IPS-18a (cell line): ENCODE results near the gene RAC3.
A peak's percentile ranks its signal among the peaks of the same experiment; 100 is the strongest.

ENCODE experiments used
- H3K27ac ChIP-seq: one replicate; pipeline ENCODE4 v1.5.1; 2013; ENCODE audit warnings: low read length
- H3K27me3 ChIP-seq: one replicate; pipeline ENCODE4 v1.6.1; 2013; ENCODE audit warnings: mild to moderate bottlenecking, low read length; ENCODE audit not compliant: control insufficient read depth, insufficient read depth
- H3K36me3 ChIP-seq: one replicate; pipeline ENCODE4 v1.6.1; 2013; ENCODE audit warnings: low read depth, low read length; ENCODE audit not compliant: control insufficient read depth
- H3K4me1 ChIP-seq: one replicate; pipeline ENCODE4 v1.6.1; 2013; ENCODE audit warnings: low read depth, low read length; ENCODE audit not compliant: control insufficient read depth
- H3K4me3 ChIP-seq: one replicate; pipeline ENCODE4 v1.5.1; 2013; ENCODE audit warnings: low read length
- H3K9ac ChIP-seq: one replicate; pipeline ENCODE4 v1.6.1; 2013; ENCODE audit warnings: mild to moderate bottlenecking, low read length, moderate library complexity
- H3K9me3 ChIP-seq: one replicate; pipeline ENCODE4 v1.6.1; 2013; ENCODE audit warnings: low read depth, low read length; ENCODE audit not compliant: control insufficient read depth

Gene RAC3

DNA sequence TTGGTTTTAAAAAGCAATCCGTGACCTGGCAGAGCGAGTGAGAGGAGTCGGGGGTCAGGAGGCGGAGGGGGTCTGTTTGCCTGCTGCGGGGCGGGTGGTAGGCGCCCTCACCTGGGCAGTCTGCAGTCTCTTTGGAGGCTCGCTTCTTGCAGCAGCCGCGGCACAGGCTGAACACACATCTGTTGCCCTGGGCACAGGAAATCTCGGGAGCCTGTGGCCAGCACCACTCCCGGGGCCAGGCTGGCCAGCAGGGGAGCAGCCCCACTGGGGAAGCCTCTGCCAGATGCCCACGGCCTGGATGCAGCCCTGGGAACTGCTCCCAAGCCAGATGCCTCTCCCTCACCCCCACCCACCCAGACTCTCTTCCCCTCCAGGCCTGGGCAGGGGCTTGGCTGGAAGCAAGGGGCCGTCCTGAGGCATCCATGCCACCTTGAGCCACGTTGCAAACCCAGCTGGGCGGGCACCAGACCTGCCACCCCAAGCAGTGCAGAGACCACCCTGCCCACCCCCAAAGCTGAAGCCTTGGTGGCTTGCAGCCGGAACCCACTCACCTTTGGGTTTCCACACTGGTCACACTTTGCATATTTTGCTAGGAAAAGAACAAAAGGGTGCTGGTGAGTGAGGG is 26.9 kb downstream of the RAC3 start:
- Histone ChIP-seq H3K27ac (no peak overlapping the region), H3K4me1 (no peaks in the 10 kb centered on the region), H3K36me3 (peaks cover 65% of the 10 kb centered on the region), H3K4me3 (no peak overlapping the region), H3K9ac (no peak overlapping the region), H3K9me3 (no peaks in the 10 kb centered on the region), H3K27me3 (no peaks in the 10 kb centered on the region)

DNA sequence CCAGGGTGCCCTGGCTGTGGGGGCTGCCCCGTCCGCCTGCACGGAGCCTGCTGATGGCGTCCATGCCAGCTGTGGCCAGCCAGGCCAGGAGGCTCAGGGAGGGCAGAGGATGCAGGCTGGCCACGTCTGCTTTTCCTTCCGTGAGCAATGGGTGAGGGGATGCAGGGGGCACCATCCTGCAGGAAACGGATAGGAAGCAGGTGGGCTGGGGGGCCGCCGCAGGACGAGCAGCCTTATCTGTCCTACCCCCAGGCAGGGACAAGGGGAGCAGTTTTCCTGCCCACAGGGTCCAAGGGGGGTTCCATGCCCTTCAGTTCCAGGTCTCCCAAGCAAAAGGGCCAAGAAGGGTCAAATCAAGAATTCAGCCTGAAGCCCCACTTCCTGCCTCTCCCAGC is 27.4 kb downstream of the RAC3 start:
- no peak overlapping the region for H3K27ac ChIP-seq
- H3K4me1 ChIP-seq, result no peaks in the 10 kb centered on the region
- no peak overlapping the region for H3K9ac ChIP-seq
- no peaks in the 10 kb centered on the region for H3K9me3 ChIP-seq
- H3K36me3 ChIP-seq, result peaks cover 61% of the 10 kb centered on the region
- no peaks in the 10 kb centered on the region for H3K27me3 ChIP-seq
- H3K4me3 ChIP-seq, result no peak overlapping the region

DNA sequence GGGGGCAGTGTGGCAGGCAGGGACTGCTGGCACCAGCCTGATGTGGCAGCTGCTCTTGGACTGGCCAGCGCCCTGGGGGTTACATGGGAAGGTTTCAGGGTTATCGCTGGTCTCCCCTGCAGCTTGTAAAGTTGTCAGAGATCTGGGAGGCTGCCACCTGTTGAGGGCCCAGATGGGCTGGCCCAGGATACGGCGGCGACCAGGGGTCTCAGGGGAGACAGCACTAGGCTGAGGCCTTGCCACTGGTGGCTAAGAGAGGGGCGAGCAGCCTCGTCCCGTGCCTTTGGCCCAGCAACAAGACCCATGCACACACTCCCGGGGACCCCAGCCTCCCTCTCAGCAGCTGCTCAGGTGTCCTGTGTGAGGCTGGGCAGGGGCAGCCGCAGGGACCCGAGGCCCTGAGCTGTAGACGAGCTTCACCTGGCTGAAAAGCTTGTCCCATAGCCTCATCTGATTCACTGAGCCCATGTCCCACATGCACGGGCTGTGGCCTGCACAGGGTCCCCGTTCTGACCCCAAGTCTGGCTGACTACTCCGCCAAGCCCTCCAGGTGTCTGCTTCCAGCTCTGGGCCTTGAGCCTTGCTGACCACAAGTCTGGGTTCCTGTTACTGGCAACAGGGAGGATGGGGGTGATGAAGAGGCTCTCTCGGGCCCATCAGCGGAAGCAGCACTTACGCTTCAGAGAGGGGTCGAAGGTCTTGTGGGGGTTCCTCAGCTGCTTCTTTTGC is 28.0 kb downstream of the RAC3 start:
- no peaks in the 10 kb centered on the region for H3K27me3 ChIP-seq
- no peak overlapping the region for H3K4me3 ChIP-seq
- H3K9ac ChIP-seq, result no peak overlapping the region
- no peak overlapping the region for H3K27ac ChIP-seq
- no peaks in the 10 kb centered on the region for H3K4me1 ChIP-seq
- no peaks in the 10 kb centered on the region for H3K9me3 ChIP-seq
- peaks cover 61% of the 10 kb centered on the region for H3K36me3 ChIP-seq

DNA sequence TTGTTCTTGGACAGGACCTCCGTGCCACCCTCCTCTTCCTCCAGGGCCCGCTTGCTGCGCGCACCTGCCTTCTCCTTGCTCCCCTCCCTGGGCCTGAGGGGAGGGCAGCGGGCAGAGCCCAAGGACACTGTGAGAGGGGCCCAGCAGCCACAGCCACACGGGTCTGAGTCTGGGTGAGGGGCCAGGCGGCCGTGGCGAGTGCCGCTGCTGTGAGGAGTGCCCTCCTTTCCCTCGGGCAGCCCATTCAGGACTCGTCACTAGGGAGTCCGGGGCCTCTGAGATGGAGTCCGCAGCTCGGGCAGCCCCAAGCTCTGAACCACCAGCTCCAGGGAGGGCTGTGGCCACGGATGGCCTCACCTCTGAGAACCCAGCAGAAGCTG is 28.5 kb downstream of the RAC3 start:
- peaks cover 55% of the 10 kb centered on the region for H3K36me3 ChIP-seq
- H3K4me3 ChIP-seq, result no peak overlapping the region
- no peak overlapping the region for H3K9ac ChIP-seq

DNA sequence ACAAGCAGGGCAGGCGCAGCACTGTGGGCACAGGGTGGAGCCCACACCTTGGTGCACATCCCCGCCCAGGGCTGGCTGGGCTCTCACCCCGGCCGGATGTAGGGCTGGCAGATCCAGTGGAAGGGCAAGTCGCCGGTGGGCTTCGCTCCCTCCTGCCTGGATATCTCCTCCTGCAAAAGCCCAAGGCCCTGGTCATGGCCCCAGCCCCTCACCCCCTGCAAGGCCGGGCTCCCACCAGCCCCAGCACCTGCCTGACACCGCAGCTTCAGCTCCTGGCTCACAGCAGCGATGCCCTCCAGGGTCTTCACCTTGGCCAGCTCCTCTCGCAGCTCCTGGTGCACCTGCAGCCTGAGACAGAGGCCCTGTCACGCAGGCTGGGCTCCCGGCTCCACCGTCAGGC is 29.1 kb downstream of the RAC3 start:
- Histone ChIP-seq H3K36me3 (peaks cover 52% of the 10 kb centered on the region), H3K9ac (no peak overlapping the region), H3K4me1 (no peaks in the 10 kb centered on the region), H3K27me3 (no peaks in the 10 kb centered on the region), H3K9me3 (no peaks in the 10 kb centered on the region), H3K4me3 (no peak overlapping the region), H3K27ac (no peak overlapping the region)

More for the DNA sequence above, 28.5 kb downstream of the RAC3 start:
- no peak overlapping the region for H3K27ac ChIP-seq
- H3K9me3 ChIP-seq, result no peaks in the 10 kb centered on the region
- no peaks in the 10 kb centered on the region for H3K4me1 ChIP-seq
- no peaks in the 10 kb centered on the region for H3K27me3 ChIP-seq

DNA sequence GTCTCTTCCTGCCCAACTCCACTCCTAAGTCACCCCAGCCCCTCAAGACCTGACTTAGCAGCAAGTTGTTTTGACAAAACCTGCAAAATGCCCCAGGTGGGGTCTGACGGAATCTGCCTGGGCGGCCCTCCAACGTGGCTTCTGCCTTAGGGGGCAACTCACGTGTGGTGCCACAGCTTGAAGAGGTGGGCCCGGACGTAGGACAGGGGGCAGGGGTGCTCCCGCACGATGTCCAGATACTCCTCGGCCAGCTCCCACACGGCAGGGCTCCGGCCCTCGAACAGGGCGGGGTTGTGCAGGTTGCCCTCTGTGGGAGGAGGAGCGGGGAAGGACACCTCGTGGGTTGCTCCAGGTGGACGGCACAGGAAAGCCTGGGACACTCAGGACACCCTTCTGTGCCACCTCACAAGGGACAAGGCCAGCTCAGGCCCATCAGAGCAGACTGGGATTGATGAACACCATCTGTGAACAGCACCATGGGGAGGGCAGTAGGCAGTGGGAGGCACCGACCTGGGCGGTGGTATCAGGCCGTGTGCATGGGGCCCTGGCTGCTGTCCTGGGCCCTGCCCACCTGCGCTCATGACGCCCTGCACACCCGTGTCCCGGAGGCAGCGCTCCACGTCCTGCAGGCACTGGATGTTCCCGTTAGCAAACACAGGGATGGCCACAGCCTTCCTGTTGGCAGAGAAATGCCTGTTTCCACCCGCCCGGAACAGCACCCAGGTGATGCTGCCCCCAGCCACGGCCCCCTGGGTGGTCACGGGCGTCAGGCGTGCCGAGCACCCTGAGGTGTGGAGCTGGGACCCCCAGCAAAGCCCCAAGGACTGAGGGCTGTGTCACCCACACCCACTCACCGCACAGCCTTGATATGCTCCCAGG is 29.8 kb downstream of the RAC3 start:
- Histone ChIP-seq H3K36me3 (peaks cover 45% of the 10 kb centered on the region), H3K9me3 (no peaks in the 10 kb centered on the region), H3K9ac (no peak overlapping the region), H3K4me1 (no peaks in the 10 kb centered on the region), H3K27me3 (no peaks in the 10 kb centered on the region), H3K27ac (no peak overlapping the region), H3K4me3 (no peak overlapping the region)

DNA sequence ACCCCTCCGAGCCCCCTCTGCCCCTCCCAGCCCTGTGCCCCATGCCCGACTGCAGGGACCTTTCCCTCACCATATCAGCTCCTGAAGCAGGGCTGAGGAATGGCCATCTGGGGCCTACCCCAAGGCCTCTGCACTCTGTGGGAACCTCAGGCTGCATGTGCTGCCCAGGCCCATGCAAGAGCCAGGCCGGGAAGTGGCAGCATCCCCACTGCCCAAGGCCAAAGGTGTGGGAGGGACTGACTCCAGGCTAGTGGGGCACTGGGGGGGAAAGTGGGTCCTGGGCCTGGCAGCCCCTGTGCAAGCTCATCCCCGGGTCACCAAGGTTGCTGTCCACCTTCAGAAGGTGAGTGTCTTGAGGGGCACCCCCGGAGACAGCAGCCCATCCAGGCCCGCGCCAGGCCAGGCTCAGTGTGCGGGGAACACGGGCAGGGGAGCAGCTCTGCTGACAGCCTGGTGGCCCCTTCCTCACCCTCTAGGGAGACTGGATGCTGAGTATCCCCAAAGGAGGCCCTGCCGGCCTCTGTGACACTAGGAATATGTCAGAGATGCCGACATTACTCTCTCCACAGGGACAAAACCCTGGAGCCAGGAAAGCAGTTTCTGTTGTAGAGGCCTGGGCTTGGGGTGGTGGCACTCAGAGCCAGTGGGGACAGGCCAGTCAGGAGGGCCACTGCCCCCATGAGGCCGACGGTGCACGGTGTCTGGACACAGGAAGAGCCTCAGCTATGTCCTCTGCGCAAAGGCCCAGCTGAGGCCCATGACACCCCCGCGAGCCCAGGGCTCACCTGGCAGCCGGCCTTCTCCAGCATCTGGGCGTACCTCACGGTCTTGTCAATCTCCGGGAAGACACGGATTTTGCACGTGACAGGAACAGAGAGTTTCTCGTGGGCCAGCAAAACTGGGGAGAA is 30.9 kb downstream of the RAC3 start:
- H3K9ac ChIP-seq, result no peak overlapping the region
- no peaks in the 10 kb centered on the region for H3K27me3 ChIP-seq
- H3K36me3 ChIP-seq, result peaks cover 35% of the 10 kb centered on the region
- H3K9me3 ChIP-seq, result no peaks in the 10 kb centered on the region
- H3K4me3 ChIP-seq, result no peak overlapping the region
- H3K27ac ChIP-seq, result no peak overlapping the region
- no peaks in the 10 kb centered on the region for H3K4me1 ChIP-seq

DNA sequence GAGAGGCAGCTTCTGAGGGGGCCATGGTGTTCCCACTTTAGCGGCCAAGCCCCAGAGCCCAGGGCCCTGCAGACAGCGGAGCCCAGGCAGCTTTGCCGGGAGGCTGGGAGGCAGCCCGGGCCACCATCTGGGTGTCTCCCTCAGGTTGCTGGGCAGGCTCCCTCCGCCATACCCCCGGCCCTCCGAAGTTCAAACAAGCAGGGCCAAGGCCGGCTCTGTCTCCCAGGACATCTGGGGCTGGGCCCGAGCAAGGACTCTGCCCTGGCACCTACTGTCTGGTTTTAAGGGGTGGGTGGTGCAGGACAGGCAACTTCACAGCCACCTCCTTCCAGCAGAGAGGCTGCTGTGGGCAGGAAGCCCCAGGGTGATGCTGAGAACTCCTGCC is 31.5 kb downstream of the RAC3 start:
- peaks cover 30% of the 10 kb centered on the region for H3K36me3 ChIP-seq

DNA sequence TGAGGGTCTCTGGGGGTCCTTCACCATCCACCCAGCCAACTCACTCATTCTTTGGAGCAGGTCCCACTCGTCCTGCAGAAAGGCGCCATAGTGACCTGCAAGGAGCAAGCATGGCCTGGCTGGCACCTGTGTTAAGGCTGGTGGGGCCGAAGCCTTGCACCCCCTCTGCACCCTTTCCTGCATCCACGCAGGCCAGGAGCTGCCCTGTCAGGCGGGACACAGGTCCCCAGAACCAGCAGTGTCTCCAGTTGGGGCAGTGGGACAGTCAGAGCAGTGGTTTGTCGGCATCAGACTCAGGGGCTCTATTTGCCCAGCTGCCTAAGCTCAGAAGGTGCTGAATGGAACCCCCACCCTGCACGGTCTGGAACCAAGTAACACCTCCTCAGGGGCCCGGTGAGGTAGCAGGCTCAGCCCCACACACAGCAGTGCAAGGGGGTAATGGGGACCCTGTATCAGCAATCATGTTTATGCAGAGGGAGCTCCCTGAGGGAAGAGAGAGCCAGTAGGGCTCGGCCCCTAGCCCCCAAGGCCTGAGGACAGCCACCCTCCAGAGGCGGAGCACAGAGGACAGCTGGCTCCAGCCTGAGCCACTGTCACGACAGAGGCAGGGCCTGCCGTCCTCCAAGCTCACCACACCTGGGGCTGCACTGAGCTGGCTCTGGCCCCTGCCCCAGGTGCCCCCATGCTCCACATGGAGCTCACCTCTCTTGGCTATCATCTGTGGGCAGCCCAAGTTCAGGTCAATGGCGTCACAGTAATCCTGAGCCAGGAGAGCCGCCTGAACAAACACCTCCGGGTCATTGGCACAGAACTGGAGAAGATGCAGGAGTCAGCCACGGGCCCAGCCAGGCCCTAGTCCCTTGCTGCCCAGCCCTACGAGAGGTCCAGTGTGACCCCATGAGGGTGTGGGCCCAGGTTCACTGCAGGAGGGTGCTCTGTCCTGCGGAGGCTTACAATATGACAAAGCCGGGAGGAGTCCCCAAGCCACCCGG is 32.2 kb downstream of the RAC3 start:
- H3K4me3 ChIP-seq, result no peak overlapping the region
- H3K4me1 ChIP-seq, result no peaks in the 10 kb centered on the region
- H3K9ac ChIP-seq, result no peak overlapping the region
- H3K27me3 ChIP-seq, result no peaks in the 10 kb centered on the region
- no peak overlapping the region for H3K27ac ChIP-seq
- H3K9me3 ChIP-seq, result no peaks in the 10 kb centered on the region
- peaks cover 26% of the 10 kb centered on the region for H3K36me3 ChIP-seq

More for the DNA sequence above, 31.5 kb downstream of the RAC3 start:
- Histone ChIP-seq H3K4me3 (no peak overlapping the region), H3K9ac (no peak overlapping the region), H3K27me3 (no peaks in the 10 kb centered on the region), H3K27ac (no peak overlapping the region), H3K4me1 (no peaks in the 10 kb centered on the region), H3K9me3 (no peaks in the 10 kb centered on the region)

DNA sequence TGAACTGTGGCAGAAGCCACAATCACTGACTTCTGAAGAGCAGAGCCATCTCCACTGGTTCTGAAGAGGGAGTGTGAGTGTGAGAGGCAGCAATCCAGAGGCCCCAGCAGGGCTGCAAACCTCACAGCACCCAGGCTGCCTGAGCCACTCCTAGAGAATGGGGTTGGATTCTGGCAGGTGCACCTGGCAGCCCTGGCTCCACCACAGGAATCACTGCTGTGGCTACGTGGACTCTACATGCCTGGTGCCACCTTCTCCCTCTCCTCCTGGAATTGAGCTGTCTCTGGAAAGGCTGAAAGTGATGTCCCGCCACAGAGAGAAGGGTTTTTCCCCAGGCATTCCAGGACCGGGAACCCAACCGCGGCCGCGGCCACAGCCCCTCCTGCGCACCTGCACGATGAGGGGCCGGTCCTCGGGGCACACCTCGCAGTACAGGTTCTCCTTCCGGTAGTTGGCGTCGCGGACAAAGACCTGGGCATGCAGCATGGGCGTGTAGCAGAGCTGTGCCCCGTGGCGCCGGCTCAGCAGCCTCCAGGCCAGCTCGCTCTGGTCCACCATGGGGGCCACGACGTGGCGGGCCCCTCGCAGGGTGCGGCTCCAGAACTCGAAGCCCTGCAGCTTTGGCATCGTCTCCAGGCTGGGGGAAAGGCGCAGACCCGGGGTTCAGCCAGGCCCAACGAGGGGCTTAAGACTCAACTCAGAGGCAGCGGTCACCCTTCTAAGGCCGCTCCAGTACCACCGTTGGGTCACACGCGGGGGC is 33.1 kb downstream of the RAC3 start:
- H3K4me1 ChIP-seq, result no peaks in the 10 kb centered on the region
- no peaks in the 10 kb centered on the region for H3K27me3 ChIP-seq
- H3K36me3 ChIP-seq, result peaks cover 23% of the 10 kb centered on the region
- H3K9ac ChIP-seq, result peak overlapping the region; percentile 62
- H3K27ac ChIP-seq, result no peak overlapping the region
- peak overlapping the region; percentile 75 for H3K4me3 ChIP-seq
- no peaks in the 10 kb centered on the region for H3K9me3 ChIP-seq
